T-helper 22 cell (primary cell): Measurements from ENCODE around the gene NMUR1.
"Not testable (repeated sequence)": the region's sequence is repeated elsewhere in the genome, so short reads cannot be mapped to it uniquely, and the experiment has no call there.

Experiments used
- DNase-seq: peaks from one replicate; pipeline ENCODE4 v3.0.0-alpha.2; 2020; ENCODE audit warnings: low read depth

NMUR1 gene, protein sequence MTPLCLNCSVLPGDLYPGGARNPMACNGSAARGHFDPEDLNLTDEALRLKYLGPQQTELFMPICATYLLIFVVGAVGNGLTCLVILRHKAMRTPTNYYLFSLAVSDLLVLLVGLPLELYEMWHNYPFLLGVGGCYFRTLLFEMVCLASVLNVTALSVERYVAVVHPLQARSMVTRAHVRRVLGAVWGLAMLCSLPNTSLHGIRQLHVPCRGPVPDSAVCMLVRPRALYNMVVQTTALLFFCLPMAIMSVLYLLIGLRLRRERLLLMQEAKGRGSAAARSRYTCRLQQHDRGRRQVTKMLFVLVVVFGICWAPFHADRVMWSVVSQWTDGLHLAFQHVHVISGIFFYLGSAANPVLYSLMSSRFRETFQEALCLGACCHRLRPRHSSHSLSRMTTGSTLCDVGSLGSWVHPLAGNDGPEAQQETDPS

DNA sequence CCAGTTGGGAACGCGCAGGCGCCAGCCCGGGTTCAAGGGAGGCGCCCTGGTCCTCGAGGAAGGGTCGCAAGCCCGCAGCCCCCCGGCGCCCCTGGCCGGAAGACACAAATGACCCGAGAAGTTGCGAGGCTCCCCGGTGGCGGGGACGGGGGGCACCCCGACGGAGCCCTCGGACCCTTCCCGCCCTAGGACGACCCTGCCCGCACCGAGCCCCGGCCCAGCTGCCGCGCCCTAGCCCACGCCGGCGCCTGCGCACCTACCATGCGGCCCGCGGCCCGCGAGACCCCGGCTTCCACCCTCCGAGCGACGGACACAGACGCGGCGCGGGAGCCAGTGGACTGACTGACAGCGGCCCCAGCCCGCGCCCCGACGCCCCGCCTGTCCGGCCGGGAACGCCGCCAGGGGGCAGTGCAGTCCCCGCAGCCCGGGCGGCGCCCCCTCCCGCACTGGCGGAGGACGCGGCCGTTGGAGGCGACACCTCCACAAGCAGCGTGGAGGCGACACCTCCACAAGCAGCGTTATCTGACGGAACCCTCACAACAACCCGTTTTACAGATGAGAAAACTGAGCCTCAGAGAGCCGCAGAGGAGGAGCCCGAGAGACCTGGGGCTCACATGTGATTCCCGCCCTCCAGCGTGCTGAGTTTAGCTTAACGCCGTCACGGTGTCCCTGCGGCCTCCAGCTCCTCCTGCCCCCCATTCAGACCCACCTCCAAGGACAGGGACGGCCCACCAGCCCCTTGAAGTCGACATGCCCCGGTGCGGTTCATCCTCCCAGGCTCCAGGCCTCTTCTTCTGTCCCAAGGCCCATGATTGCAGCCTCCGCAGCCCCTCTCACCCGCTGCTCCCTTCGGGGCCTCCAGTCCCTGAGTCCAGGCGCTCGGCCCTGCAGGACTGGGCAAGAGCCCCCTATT, at the start of gene NMUR1:
NMUR1 (minus strand) TSS at position 347 of the 913 bp plus-strand sequence; CDS start at position 263, 84 bp downstream.
- peak; percentile 33 for DNase-seq

DNA sequence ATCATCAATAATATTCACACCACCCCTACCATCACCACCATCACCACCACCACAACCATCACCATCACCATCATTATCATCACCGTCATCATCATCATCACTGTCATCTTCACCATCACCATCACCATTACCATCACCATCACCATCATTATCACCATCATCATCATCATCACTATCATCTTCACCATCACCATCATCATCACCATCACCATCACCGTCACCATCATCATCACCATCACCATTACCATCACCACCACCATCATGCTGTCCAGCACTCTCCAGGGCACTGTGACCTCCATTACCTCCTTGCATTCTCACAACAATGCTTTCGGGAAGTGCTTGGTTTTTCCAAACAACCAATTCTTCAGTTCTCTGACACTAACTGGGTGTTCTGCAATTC, 49.3 kb upstream of the NMUR1 start:
- no peak for DNase-seq

DNA sequence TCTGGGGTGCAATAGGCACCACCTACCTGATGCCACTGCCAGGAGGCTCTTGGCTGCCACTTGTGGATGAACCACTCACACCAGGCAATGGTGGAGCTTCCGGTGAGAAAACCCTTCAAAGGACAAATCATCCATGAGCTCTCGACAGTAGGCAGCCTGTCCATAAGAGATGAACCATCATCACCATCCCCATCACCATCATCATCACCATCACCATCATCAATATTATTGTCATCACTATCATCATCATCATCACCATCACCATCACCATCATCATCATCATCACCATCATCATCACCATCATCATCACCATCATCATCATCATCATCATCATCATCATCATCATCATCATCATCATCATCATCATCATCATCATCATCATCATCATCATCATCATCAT, 48.4 kb upstream of the NMUR1 start:
- not testable (repeated sequence) for DNase-seq

DNA sequence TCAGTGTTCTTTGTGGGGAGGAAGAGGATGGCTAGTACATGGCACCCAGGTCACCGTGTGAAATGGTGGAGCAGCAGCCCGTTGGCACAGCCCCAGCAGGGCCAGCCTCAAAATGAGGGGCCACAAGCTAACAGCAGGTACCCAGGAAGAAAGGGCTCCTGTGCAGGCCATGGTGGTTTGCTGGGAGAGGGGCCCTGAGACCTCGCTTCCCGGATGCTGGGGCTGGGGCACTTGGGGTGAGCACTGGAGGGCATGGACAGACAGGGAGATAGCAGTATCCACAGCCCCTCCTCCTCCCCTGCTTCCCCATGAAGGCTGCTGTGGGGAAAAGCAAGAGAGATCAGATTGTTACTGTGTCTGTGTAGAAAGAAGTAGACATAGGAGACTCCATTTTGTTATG, 46.2 kb upstream of the NMUR1 start:
- DNase-seq = no peak

DNA sequence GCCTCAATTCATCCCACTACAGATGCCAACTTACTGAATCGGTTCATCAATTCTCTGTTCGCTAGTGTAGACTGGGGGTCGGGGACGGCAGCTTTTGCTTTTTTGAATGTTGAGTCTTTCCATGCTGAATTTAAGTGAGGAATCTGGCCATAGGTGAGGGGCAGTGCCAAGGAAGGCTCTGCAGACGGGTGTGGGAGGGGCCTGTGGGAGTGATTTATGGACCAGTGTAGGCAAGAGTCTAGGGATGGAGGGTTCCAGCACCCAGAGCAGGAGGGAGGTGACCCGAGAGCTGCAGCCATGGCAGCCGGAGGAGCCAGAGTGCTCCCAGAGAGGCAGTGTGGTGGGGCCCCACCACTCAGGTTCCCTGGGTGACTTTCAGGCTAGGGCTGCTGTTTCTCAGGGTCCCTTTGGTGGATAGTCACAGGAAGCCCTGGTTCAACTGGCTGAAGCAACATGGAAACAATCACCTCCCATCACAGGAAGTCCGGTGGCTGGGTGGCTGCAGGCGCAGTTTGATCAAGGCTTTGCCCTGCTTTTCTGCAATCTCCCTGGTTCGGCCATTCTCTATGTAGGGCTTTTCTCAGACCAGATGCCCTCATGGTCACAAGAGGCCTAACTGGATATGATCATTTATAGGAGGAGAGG, 45.5 kb upstream of the NMUR1 start:
- no peak for DNase-seq

DNA sequence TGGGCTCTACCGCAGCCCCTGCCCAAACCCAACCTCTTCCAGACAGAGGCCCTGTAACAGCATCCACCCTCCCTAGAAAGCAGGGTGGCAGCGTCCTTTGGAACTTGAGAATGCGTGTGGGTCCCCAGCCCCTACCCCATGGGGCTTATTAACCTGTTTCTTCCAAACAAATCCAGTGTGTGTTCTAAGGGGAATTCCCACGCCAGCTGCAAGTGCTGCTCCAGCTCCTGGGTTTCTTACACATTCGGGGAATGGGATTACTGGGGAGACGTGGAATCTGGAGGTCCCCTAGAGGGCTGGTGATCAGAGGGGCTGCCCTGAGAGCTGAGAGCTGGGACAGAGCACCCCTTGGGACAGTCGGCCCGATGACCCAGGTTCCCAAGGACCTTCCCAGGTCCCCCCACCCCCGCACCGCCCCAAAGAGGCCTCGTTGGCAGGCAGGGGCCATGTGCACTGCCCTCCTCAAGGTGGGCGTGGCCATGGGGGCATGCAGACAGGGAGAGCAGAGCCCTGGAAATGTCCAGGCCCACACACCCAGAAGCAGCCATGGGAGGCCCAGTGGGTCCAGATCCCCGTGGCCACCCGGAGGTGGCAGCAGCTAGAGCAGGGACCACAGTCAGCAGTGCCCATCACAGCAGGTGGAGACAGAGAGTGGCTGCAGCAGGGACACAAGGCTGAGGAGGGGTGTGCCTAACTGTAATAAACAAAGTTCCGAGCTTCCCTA, 43.6 kb upstream of the NMUR1 start:
- DNase-seq = no peak

DNA sequence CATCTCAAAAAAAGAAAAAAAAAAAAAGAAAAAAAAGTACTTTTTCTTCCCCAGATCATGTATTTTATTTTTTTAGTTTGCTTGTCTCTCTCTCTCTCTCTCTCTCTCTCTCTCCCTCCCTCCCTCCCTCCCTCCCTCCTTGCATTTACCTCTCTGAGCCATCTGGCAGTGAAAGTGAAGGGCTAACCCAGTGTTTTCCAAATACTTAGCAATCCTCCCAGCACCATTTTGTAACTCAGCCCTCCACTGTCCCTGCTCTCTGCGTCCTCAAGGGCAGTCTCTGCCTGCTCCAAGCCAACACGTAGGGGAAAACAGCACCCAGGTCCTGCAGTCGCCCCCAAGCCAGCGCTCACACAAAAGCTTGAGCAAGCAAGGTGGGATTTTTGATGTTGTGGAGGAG, 42.9 kb upstream of the NMUR1 start:
- DNase-seq = no peak

DNA sequence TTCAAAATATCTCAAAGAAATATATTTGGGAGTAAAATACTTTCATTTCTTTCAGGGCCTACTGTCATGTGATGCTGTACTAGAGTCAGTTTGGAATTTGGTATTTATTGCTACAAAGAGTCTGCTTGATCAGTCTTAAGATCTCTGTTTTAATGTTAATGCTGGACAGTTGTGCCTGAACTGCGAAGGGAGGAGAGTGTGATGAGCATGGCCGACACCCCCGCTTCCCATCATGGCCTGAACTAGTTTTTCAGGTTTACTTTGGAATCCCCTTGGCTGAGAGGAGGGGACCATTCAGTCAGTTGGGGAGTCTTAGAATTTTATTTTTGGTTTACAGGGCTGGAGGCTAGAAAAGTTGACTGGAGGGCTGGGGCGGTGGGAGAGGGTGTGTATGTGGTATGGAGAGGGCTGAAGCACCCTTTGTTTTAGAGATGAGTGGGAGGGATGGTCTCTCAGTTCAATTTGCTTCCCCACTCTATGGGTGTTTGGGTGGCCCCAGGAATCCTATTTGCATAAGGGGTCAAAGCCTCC, 41.5 kb upstream of the NMUR1 start:
- DNase-seq = no peak

DNA sequence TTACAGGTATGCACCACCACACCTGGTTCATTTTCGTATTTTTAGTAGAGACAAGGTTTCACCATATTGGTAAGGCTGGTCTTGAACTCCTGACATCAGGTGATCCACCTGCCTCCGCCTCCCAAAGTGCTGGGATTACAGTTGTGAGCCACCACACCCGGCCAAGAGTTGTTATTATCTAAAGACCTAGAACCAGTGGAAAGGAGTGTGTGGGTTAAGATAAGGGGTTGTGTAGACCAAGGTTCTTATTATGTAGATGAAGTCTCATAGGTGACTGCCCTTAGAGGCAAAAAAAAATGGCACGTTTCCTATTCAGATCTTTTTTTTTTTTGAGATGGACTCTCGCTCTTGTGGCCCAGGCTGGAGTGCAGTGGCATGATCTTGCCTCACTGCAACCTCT, 40.7 kb upstream of the NMUR1 start:
- DNase-seq = not testable (repeated sequence)

DNA sequence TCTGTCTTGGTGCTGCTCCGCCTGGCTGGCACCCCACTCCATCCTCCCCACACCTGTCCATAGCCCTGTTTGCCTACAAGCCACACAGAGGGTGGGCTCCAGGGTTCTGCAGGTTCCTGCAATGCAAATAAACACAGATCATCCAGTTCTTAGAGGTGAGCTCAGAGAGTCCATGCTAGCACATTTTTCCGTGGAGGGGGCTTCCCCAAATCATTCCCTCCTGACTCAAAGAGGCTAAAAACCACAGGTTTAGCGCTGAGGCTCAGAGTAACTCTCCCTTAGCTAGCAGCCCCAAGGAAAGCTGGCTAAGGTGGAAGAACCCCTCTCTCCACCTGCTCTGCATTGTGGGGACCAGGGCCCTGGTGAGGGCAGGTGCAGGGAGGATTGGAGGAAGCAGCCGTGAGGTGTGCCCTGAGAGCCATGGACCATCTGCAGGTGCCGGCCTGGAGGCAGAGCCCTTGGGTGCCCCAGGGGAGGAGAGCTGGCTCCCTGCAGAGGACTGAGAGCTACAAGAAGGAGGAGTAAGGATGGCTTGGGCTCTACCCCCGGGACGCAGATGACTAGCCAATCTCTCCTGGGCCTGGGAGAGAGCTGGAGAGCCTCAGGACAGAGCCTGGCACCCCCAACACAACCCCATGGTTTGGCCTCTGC, 38.7 kb upstream of the NMUR1 start:
- no peak for DNase-seq

DNA sequence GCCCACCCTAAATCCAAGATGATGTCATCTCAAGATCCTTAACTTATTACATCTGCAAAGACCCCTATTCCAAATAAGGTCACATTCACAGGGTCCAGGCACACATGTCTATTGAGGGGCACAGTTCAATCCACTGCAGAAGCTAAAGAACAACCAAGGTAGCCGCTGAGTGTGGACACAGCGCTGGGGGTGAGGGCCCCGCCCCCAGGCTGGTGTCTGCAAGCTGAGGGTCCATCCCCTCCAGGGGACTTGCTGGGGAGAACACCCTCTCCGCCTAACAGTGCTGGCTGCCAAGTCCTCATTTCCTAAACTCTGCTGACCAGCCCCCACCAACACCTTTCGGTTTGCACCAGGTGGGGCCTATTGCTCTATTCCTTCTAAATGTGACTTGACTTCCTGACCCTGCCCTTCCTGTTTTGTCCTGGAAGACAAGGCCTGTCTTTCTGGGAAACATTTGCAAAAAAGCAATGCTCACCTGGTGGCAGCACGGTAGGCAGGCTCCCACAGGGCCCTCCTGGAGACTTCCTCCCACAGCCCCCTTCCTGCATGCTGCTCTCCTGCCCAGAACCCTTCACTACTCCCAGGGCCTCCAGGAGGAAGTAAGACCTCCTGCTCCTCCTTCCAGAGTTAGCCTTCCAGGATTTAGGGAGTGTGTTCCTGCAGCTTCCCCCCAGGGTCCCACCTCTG, 38.0 kb upstream of the NMUR1 start:
- no peak for DNase-seq

DNA sequence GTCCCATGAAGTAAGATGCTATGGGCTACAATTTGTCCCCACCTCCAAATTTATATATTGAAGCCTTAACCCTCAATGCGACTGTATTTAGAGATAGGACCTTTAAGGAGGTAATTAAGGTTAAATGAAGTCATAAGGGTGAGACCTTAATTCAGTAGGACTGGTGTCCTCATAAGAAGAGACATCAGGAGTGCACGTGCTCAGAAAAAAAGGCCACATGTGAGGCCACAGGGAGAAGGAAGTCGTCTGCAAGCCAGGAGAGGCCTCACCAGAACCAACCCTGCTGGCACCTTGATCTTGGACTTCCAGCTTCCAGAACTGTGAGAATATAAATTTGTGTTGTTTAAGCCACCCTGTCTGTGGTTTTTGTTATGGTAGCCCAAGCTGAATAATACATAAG, 36.9 kb upstream of the NMUR1 start:
- no peak for DNase-seq

DNA sequence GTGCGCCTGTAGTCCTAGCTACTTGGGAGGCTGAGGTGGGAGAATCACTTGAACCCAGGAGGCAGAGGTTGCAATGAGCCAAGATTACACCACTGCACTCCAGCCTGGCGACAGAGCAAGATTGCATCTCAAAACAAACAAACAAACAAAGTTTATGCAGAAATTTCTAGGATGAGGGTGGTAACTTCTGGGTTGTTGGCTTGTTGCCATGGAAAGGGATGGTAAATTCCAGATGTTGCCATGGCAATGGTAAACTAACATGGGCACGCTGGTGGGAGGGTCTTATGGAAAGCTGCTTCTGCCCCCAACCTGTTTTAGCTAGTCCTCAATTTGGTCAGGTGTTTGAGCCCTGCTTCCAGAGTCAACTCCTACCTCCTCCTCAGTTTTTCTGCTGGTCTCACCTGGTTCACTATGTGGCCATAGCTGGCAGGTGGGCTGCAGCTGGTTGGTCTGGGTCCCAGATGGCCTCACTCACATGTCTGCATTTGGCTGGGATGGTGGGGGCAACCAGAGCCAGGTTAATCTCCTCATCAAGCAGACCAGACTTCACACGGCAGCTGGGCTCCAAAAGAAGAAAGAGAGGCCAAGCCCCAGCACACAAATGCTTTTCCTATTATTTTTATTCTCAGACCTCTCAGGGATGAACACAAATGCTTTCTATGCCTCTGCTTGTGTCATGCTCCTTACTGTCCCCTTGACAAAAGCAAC, 35.8 kb upstream of the NMUR1 start:
- no peak for DNase-seq

DNA sequence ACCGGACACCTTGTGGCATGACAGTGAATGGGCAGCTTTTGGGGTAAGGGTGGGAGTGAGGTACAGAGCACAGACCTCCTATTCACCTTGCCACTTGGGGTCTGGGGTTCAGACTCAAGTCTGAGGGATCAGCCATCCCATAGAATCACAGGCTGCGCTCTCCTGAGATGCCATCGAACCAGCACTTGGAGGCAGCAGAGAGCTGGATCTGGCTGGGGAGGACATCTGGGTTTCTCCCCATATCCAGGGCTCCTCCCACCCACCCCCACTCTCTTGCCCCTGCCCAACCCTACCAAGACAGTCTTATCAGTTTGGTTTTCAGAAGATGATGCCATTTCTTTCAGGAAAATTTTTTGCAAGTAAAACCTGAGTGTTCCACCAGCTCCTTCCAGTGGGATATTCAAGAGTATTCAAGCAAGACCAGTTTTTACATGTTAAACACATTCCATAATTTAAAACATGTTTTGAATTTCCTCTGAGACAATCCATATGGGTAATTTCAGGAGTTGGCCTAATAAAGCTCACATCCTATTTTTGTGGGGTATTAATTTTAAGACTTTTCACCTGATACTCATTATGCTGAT, 33.2 kb upstream of the NMUR1 start:
- no peak for DNase-seq

DNA sequence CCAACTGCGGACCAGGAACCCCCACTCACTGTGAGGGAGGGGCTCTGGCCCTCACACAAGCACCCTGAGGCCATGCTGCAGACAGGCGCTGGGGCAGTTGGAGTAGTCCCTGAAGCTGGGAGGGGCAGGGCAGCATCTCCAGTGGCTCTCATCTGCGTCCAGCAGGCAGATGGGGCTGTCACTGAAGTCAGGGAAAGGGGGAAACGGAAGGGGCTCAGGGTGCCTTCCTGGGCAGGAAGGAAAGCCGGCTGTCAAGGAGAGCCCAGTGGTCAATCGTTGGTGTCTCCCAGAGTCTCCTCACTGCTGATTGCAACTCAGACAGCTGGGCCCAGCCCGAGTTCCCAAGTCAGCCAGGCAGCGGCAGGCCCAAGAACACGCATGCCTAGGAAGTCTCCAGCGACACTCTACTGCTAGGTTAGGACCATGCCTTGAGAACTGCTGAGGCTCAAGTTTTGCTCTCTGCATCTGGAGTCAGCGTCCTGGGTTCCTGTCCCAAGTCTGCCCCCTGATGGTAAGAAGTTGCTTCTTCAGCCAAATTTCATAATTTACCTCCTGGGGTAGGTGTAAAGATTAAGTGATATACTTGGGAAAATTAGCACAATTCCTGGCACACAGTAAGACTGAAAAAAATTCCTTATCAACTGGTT, 27.4 kb upstream of the NMUR1 start:
- peak; percentile 20 for DNase-seq

DNA sequence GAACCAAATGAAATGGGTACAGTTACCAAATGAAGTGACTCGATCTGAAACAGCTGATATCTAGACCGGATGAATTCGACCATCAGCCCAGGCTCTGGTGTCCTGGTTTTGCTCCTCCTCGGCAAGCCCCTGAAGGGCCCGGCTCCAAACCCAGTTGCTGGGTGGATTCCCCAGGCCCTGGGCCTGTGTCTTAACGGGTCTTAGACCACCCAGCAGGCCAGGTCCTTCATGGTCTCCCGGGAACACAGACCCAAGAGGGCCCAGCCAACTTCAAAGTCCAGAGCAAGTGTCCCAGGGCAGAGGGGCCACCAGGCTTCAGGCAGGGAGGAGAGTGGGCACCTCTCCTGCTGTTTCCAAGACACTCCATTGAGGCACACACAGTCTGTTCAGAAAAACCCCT, 26.7 kb upstream of the NMUR1 start:
- DNase-seq = no peak

DNA sequence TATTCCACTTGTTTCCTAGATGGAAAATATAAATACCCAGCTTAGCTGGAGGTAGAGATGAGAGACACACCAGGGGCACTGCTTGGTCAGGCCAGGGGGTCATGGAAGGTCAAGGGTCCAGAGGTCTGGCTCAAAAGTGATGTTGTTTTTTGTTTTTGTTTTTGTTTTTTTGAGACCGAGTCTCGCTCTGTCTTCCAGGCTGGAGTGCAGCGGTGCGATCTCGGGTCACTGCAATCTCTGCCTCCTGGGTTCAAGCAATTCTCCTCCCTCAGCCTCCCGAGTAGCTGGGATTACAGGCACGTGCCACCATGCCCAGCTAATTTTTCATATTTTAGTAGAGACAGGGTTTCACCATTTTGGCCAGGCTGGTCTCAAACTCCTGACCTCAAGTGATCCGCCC, 26.3 kb upstream of the NMUR1 start:
- DNase-seq = not testable (repeated sequence)

DNA sequence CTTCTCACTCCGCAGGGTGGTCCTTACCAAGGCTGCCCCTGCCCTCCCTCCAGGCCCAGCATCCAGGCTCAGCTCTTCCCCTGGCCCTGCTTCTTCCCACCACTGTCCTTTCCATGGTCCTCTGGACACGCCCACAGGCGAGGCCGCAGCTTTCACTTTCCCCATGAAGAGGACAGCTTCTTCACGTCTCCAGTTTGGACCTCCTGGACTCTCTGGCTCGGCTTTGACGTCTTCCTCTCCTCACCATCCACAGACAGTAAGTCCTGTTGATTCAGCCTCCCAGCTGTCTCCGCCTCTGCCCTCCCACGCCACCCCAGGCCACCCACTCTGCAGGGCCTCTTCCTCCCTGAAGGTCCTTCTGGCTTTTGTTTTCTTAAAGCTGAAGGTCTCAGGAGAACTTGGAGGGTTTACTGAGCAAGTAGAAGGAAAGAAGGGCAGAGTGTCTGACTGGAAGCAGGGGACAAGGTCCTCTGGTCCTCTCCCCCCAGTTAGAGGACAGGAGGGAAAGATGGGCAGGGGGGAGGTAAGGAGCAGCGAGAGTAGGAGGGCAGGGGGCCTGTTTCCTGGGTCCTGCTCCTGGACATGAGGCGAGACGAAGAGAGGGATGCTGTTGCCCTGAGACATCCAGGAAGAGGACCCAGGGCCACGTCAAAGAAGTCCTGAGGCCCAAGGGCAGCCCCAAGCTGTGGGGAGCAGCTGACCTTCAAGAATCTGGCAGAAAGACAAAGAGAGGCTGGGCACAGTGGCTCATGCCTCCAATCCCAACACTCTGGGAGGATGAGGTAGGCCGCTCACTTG, 24.7 kb upstream of the NMUR1 start:
- DNase-seq = no peak
